T-helper 2 cell treated with Interferon-gamma antibody and Interleukin-4, amounts not matched to agents 5 μg/mL and 100 μg/mL, for 36 hours (primary cell): ENCODE measurements around the gene FAM181B.

Experiments used
- DNase-seq: peaks from one replicate; pipeline ENCODE4 v3.0.0; 2021; ENCODE audit warnings: low spot score
- H3K27ac Mint-ChIP-seq: one replicate; pipeline ENCODE4 v1.8.0; 2021; ENCODE audit warnings: mild to moderate bottlenecking, mixed read lengths
- H3K27me3 Mint-ChIP-seq: one replicate; pipeline ENCODE4 v1.8.0; 2021; ENCODE audit warnings: low read depth, mixed read lengths
- H3K36me3 Mint-ChIP-seq: one replicate; pipeline ENCODE4 v1.8.0; 2021; ENCODE audit warnings: low read depth, mixed read lengths
- H3K4me1 Mint-ChIP-seq: one replicate; pipeline ENCODE4 v1.8.0; 2021; ENCODE audit warnings: low read depth, mixed read lengths
- H3K4me3 Mint-ChIP-seq: one replicate; pipeline ENCODE4 v1.8.0; 2022; ENCODE audit warnings: mild to moderate bottlenecking, moderate library complexity, mixed read lengths
- H3K9me3 Mint-ChIP-seq: one replicate; pipeline ENCODE4 v1.8.0; 2021; ENCODE audit warnings: mixed read lengths

Gene FAM181B, protein sequence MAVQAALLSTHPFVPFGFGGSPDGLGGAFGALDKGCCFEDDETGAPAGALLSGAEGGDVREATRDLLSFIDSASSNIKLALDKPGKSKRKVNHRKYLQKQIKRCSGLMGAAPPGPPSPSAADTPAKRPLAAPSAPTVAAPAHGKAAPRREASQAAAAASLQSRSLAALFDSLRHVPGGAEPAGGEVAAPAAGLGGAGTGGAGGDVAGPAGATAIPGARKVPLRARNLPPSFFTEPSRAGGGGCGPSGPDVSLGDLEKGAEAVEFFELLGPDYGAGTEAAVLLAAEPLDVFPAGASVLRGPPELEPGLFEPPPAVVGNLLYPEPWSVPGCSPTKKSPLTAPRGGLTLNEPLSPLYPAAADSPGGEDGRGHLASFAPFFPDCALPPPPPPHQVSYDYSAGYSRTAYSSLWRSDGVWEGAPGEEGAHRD

DNA sequence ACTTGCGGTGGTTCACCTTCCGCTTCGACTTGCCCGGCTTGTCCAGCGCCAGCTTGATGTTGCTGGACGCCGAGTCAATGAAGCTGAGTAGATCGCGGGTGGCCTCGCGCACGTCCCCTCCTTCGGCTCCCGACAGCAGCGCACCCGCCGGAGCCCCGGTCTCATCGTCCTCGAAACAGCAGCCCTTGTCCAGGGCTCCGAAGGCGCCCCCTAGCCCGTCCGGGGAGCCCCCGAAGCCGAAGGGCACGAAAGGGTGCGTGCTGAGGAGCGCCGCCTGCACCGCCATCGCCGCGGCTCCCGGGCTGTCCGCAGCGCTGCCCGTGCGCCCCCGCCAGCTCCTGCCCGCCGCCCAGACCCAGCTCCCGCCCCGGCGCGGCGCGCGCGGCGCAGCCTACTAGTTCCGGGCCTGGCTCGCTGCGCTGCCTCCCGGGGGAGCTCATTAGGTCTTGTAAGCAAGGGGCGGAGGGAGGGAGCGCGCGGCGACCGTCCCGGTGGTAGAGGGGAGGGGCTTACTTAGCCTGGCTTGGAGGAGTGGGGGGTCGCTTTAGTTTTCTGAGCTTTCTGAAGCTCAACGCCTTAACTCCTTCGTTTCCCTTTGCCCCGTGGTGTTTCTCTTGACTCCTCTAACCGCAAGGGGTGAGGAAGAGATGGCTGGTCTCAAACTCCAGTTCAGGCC lies at the start of gene FAM181B:
FAM181B (minus strand) TSS at position 421 of the 676 bp plus-strand sequence; CDS start at position 286, 135 bp downstream.
- H3K27ac Mint-ChIP-seq = no peak within 1 kb of the TSS
- DNase-seq = no peak
- H3K36me3 Mint-ChIP-seq = no peaks in the 10 kb centered on the region
- H3K4me3 Mint-ChIP-seq = peak within 1 kb of the TSS; percentile 61
- peaks cover 81% of the 10 kb centered on the region for H3K27me3 Mint-ChIP-seq
- no peaks in the 10 kb centered on the region for H3K4me1 Mint-ChIP-seq
- no peaks in the 10 kb centered on the region for H3K9me3 Mint-ChIP-seq

DNA sequence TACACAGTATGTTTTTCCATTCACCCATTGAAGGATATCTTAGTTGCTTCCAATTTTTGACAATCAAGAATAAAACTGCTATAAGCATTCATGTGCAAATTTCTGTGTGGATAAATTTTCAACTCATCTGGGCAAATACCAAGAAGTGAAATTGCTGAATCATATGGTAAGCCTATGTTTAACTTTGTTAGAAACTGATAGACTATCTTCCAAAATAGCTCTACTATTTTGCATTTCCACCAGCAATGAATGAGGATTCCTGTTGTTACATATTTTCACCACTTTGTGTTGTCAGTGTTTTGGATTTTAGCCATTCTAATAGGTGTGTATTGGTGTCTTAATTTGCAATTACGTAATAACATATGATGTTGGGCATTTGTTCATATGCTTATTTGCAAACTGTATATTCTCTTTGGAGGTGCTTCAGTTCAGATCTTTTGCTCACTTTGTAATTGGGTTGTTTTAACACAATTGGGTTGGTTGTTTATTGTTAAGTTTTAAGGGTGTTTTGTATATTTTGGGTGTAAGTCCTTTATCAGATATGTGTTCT lies 49.2 kb upstream of the FAM181B start:
- no peaks in the 10 kb centered on the region for H3K9me3 Mint-ChIP-seq
- H3K27me3 Mint-ChIP-seq = peaks cover 18% of the 10 kb centered on the region
- H3K27ac Mint-ChIP-seq = no peak overlapping the region
- H3K4me3 Mint-ChIP-seq = no peak overlapping the region
- no peaks in the 10 kb centered on the region for H3K36me3 Mint-ChIP-seq
- DNase-seq = no peak
- H3K4me1 Mint-ChIP-seq = no peaks in the 10 kb centered on the region

DNA sequence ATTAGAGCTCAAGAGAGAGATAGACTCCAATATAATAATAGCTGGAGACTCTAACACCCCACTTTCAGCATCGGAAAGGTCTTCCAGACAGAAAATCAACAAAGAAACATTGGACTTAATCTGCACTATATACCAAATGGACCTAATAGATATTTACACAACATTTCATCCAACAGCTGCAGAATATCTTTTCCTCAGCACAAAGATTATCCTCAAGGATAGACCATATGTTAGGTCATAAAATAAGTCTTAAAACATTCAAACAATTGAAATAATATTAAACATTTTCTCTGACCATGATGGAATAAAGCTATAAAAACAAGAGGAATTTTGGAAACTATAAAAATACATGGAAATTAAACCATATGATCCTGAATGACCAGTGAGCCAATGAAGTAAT lies 45.1 kb upstream of the FAM181B start:
- H3K9me3 Mint-ChIP-seq = no peaks in the 10 kb centered on the region
- no peak overlapping the region for H3K27ac Mint-ChIP-seq
- H3K4me1 Mint-ChIP-seq = peaks cover 2% of the 10 kb centered on the region
- no peak for DNase-seq
- no peaks in the 10 kb centered on the region for H3K36me3 Mint-ChIP-seq
- no peak overlapping the region for H3K4me3 Mint-ChIP-seq
- peaks cover 27% of the 10 kb centered on the region for H3K27me3 Mint-ChIP-seq

DNA sequence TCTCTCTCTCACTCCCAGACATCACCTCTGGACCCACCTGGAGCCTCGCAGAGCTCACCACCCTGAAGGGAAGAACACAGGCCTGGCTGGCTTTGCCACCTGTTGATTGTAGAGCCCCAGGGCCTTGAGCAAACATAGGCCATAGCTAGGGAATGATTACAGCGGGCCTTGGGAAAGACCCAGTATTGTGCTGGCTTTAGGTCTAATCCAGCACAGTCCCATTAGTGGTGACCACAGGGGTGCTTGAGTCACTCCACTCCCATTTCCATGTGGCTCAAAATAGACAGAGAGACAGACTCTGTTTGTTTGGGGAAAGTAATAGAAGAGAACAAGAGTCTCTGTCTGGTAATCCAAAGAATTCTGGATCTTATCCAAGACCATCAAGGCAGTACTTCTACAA lies 42.7 kb upstream of the FAM181B start:
- H3K4me1 Mint-ChIP-seq = peaks cover 2% of the 10 kb centered on the region
- H3K4me3 Mint-ChIP-seq = no peak overlapping the region
- no peaks in the 10 kb centered on the region for H3K9me3 Mint-ChIP-seq
- peaks cover 19% of the 10 kb centered on the region for H3K27me3 Mint-ChIP-seq
- no peak overlapping the region for H3K27ac Mint-ChIP-seq
- H3K36me3 Mint-ChIP-seq = no peaks in the 10 kb centered on the region
- DNase-seq = no peak

DNA sequence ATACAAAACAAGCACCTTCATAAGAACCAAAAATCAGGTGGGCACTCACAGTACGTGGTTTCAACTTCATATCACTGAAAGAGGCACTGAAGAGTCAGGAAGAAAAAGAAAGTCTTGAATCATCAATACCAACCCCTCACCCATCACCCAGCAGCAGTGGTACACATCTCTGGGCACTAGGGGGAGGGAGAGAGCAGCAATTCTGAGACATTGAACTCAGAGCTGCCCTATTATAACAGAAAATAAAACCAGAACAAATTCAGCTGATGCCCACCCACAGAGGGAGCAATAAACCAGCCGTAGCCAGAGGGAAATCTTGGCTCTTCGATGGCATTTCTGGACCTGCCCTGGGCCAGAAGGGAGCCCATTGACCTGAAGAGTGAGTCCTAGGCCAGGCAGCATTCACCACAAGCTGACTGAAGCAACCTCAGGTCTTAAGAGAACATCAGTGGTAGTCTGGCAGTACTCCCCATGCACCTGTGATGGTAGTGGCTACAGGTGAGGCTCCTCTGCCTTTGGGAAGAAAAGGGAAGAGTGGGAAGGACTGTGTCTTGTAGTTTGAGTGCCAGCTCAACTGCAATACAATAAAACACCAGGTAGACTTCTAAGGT lies 42.2 kb upstream of the FAM181B start:
- peak; percentile 26 for DNase-seq
- Mint-ChIP-seq H3K9me3 (no peaks in the 10 kb centered on the region), H3K4me1 (peaks cover 2% of the 10 kb centered on the region), H3K27me3 (peaks cover 18% of the 10 kb centered on the region), H3K36me3 (no peaks in the 10 kb centered on the region), H3K27ac (no peak overlapping the region), H3K4me3 (no peak overlapping the region)

DNA sequence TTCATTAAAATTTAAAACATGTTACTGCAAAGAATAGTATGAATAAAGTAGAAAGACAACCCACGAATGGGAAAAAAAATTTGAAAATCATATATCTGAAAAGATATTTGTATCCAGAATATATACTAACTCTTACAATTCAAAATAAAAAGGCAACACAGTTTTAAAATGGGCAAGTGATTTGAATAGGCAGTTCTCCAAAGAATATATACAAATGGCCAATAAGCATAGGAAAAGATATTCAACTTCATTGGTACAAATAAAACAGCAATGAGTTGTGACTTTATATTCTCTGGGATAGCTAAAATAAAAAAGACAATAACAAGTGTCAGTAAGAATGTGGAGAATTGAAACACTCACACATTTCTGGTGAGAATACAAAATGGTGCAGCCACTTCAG lies 41.6 kb upstream of the FAM181B start:
- Mint-ChIP-seq H3K4me1 (peaks cover 2% of the 10 kb centered on the region), H3K4me3 (no peak overlapping the region), H3K9me3 (no peaks in the 10 kb centered on the region), H3K27ac (no peak overlapping the region), H3K36me3 (no peaks in the 10 kb centered on the region), H3K27me3 (peaks cover 18% of the 10 kb centered on the region)
- no peak for DNase-seq

DNA sequence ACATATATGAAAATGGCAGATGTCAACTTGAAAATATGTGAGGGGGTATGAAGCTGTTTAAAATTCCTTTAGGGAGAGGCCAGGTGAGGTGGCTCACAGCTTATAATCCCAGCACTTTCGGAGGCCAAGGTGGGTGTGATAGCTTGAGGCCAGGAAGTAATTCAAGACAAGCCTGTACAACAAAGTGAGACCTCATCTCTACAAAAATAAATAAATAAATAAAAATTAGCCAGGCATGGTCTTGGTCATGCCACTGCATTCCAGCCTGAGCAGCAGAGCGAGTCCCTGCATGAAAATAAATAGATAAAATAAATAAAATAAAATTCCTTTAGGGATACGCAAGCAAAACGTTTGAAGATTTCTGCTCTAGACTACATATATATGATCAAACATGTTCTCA lies 38.1 kb upstream of the FAM181B start:
- Mint-ChIP-seq H3K4me1 (peaks cover 6% of the 10 kb centered on the region), H3K4me3 (no peak overlapping the region), H3K27me3 (peaks cover 7% of the 10 kb centered on the region), H3K9me3 (no peaks in the 10 kb centered on the region), H3K27ac (no peak overlapping the region), H3K36me3 (no peaks in the 10 kb centered on the region)
- no peak for DNase-seq

DNA sequence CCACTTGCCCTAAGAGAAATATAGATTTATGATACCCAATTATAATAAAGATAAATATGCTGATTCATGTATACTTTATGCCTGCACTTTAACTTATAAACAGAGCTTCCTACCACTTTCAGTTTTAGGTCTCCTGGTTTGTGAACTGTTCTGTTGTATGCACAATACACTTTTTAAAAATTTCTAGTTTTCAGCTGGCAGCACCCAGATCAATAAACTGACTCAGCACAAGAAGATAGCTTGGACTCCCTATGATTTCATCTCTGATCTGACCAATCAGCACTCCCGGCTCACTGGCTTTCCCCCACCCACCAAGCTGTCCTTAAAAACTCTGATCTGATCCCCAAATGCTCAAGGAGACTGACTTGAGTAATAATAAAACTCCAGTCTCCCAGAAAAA lies 33.5 kb upstream of the FAM181B start:
- Mint-ChIP-seq H3K27ac (no peak overlapping the region), H3K4me1 (peaks cover 9% of the 10 kb centered on the region), H3K27me3 (no peaks in the 10 kb centered on the region), H3K4me3 (no peak overlapping the region), H3K9me3 (no peaks in the 10 kb centered on the region), H3K36me3 (no peaks in the 10 kb centered on the region)
- DNase-seq = no peak

DNA sequence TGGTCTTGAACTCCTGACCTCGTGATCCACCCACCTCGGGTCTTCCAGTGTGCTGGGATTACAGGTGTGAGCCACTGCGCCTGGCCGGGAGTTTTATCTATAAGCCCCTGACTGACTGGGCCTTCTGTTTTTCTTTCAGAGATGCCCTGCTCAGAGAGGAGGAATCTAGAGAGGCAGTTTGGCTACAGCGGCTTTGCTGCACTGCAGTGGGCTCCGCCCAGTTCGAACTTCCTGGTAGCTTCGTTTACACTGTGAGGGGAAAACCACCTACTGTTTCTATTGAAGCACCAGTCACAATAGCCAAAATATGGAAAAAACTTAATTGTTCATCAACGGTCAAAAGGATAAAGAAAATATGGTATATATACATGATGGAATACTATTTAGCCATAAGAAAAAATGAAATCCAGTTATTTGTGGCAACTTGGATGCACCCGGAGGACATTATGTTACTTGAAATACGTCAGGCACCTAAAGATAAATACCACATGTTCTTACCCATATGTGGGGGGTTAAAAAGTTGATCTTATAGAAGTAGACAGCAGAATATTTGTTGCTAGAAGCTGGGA lies 31.9 kb upstream of the FAM181B start:
- Mint-ChIP-seq H3K27ac (no peak overlapping the region), H3K4me3 (no peak overlapping the region), H3K9me3 (no peaks in the 10 kb centered on the region), H3K27me3 (no peaks in the 10 kb centered on the region), H3K36me3 (no peaks in the 10 kb centered on the region), H3K4me1 (peaks cover 9% of the 10 kb centered on the region)
- DNase-seq = no peak

DNA sequence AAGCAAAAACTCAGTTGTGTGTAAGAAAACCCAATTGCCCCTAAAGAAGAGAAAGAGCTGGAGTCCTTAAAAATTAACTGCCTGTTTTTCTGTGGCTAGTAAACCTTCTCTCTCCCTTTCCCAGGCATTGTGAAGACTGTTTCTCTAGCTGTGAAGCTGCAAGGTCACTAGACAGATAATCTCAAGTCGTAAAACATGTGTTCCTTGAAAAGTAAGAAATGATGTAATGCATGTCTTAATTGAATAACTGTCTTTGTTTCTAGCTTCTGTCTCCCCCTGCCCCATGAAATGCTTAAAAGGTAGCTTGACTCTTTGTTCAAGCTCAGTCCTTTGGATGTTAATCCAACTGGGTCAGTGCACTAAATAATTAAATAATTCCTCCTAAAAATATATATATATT lies 29.5 kb upstream of the FAM181B start:
- no peaks in the 10 kb centered on the region for H3K36me3 Mint-ChIP-seq
- no peaks in the 10 kb centered on the region for H3K27me3 Mint-ChIP-seq
- H3K4me1 Mint-ChIP-seq = peaks cover 10% of the 10 kb centered on the region

DNA sequence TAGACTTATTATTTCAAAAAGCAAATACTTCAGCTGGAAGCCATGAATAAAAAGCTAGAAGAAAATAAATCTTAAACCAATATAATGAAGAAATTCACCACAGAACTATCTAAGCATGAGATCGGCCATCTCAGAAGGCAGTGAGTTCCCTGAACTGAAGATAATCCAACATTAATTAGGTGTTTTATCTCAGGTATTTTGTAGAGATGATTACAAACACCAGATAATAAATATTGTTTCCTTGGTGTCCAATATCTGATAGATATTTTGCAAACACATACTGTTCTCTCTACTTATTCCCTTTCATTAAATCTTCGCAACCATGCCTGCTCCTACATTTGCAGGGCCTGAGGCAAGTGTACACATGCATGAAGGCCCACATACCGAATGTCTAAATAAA lies 26.0 kb upstream of the FAM181B start:
- Mint-ChIP-seq H3K9me3 (no peaks in the 10 kb centered on the region), H3K27ac (no peak overlapping the region), H3K27me3 (no peaks in the 10 kb centered on the region), H3K4me3 (no peak overlapping the region), H3K36me3 (no peaks in the 10 kb centered on the region), H3K4me1 (peaks cover 9% of the 10 kb centered on the region)
- no peak for DNase-seq

More for the DNA sequence above, 29.5 kb upstream of the FAM181B start:
- Mint-ChIP-seq H3K27ac (no peak overlapping the region), H3K9me3 (no peaks in the 10 kb centered on the region), H3K4me3 (no peak overlapping the region)
- no peak for DNase-seq

DNA sequence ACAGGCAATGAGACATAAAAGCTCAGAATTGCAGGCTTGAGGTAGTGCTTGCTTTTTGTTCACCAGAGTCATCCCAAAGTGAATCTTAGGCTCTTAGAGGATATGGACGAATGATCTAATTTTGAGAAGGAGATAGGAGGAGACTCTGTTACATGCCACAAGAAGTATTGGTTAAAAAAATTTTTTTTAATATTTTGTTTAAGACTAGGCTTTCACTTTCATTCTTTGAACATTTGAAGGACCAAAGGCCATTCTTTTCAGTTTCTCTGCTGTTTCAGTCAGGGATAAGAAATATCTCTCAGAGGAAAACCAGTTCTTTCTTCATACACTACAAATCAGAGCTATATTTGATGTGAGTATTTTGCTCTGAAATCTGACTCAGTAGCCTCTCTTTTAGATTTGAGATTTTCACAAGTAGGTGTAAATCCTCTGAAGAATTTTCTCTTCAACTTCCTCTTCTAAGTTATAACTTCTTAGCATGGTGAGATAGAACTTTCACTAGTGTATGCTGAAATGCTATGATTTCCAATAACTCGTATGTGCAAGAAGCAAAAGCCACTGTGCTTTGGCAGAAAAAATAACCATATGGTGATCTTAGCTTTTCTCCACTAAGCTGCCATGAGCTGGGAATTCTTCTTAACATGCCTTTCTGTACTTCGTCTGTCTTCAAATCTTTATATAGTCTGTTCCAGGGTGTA lies 24.1 kb upstream of the FAM181B start:
- DNase-seq = no peak
- H3K9me3 Mint-ChIP-seq = no peaks in the 10 kb centered on the region
- peaks cover 9% of the 10 kb centered on the region for H3K4me1 Mint-ChIP-seq
- no peaks in the 10 kb centered on the region for H3K36me3 Mint-ChIP-seq
- no peak overlapping the region for H3K27ac Mint-ChIP-seq
- peaks cover 4% of the 10 kb centered on the region for H3K27me3 Mint-ChIP-seq
- H3K4me3 Mint-ChIP-seq = no peak overlapping the region

DNA sequence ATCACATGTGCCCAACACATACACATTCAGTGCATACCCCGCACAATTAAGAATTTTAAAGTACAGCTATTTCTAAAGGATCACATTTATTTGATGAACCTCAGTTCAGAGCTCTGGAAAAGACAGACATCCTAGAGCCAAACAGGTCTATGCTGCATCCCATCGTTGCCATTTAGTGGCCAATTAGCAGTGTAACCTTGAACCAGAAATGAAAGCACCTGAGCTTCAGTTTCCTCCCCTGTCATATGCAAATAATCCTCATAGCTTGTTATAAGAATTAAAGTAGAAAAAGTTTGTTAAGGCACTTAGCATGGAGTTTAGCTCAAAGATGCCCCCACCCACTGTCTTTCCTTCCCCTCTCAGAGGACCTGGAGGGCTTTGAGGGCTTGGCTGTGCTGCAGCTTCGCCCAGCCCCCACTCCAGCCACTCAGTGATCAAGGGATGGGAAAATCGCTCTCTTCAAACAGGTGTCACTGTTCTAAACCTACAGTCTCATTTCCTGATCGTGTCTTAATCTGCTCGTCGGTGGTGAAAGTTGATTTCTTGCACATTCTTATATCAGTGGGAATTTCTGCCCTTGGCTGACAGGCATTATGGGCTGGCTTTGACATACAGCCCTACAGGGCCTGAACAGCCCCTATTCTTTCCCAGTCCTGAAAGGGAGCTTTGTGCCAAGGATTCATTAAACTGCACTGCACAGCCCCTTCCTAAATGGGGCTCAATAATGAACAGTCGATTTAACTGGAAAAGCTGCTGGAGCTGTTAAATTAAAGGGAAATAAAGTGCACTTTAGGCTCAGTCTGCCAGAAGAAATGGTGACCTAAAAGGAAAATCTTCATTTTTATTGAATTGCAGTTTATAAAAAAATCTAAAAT lies 23.3 kb upstream of the FAM181B start:
- Mint-ChIP-seq H3K27ac (no peak overlapping the region), H3K36me3 (no peaks in the 10 kb centered on the region), H3K9me3 (no peaks in the 10 kb centered on the region), H3K27me3 (peaks cover 10% of the 10 kb centered on the region), H3K4me1 (peaks cover 9% of the 10 kb centered on the region), H3K4me3 (peak overlapping the region; percentile 20)
- no peak for DNase-seq
